Activated CD4-positive, alpha-beta T cell treated with anti-CD3 and anti-CD28 coated beads for 24 hours (primary cell): ENCODE results near the gene HPCA.

ENCODE experiments used
- DNase-seq, 2 donors: peaks; one replicate each; pipeline ENCODE4 v3.0.0-alpha.2; 2020; ENCODE audit warnings: low read depth in 2 of 2

Gene HPCA

DNA sequence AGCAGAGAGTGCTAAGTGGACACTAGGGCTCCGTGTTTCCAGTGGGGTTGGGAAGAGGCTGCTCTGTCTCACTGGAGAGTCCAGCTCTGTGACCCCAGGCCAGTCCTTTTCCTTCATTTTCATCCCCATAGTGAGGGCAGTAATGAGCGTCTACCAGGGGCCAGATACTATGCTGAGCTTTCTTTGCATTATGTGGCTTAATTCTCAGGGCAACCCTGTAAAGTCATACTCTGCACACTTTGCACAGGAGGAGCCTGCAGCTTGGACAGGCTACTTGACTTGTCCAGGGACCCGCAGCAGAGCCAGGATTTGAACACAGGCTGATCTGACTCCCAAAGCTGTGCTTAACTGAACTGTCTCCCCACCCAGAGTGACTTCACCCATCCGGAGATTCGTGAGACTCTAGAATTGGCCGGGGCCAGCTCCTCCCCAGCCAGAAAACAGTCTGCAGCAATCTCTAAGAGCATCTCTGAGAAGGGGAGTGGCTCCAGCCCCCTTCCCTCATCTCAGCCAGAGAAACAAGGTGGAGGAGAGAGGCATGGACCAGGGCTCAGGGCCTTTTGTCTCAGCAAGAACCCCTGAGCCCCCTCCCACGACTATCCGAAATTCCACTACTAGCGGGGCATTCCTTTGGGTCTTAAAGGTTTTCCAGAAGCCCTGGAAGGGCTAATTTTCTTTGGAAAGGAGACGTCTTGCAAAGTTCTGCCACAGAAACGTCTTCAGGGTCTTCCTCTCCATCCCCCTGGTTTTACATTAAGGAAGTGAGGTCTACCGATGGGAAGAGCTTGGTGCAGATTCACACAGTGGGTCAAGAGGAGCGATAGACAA lies 14.7 kb upstream of the HPCA start:
- no peak for DNase-seq

DNA sequence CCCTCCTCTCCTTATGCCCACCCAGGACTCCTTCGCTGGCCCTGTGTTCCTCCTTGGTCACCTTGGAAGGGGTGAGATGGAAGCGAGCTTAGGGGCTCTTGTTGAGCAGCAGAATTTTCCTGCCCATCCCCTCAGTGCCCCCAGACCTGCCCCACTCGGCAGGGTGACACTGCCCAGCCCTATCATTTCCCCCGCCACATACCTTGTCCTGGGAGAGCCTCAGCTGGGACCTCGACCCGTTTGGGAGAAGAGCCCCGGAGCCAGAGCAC lies 14.2 kb upstream of the HPCA start:
- DNase-seq: no peak

GRCh38 chr1:32873484-32873883 lies 12.8 kb upstream of the HPCA start:
- DNase-seq: no peak

GRCh38 chr1:32874860-32875752 lies 11.2 kb upstream of the HPCA start:
- DNase-seq: no peak

DNA sequence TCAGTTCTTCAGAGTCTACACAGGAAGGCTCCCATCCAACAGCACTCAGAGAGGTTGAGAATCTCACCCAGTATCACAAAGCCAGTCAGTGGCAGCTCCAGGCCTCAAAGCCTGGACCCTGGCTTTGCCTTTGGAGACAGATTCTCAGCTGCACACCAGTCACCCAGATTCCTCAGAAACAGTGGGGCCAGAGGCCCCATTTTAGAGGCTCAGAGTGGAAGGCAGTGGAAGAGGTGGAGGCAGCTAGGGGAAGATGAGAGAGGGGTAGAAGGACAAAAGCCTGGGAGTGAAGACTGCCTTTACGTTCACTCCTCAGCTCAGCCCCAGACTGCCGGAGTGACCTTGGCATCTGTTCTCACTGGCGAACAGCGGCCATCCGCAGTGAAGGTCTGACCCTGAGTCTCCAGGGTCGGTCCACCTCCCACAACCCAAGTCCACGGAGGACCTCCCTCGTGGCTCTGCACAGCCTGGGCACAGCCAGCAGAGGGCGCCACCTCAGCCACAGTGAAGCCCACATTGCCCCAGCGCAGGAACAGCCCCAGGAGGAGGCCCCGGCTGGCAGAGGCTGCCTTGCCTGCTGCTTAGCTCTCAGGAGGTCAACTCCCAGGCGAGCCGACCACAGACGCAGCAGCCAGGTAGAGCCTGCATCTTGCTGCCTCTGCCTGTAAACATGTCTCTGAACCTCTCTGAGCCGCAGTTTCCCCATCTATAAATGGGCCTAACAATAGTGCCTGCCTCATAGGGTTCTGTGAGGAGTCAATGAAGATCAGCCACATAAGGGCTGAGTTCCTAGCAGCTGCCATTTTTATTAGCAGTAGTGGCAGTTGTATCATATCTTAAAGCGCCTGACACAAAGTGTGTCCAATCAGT lies 9.7 kb upstream of the HPCA start:
- DNase-seq: peak; percentile 25 to 40

- no peak for DNase-seq
These were observed 8.8 kb upstream of the HPCA start for GRCh38 chr1:32877211-32878110.

DNA sequence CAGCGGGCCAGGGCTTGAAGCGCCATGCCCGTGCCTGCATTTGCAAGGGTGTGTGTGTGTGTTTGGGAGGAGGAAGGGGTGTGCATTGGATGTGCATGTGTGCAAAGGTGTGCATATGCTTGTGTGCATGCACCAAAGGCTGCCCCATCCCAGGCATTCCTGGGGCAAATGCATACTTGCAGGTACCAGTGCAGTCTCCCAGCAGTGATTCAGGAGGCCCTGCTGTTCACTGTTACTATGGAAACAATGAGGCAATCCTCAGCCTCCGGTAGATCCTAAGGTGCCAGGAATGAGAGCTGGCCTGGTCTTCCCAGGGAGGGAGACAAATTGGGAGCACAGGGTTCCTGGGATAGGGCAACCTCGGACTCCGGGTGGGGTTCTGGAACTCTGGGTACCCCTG lies 8.1 kb upstream of the HPCA start:
- no peak for DNase-seq

GRCh38 chr1:32878637-32879041 lies 7.7 kb upstream of the HPCA start:
- no peak for DNase-seq

GRCh38 chr1:32881291-32881690 lies 5.0 kb upstream of the HPCA start:
- DNase-seq: no peak

- DNase-seq: no peak
These were observed 4.1 kb upstream of the HPCA start for GRCh38 chr1:32881871-32882850.

GRCh38 chr1:32883338-32884031 lies 2.8 kb upstream of the HPCA start:
- no peak for DNase-seq

GRCh38 chr1:32884032-32884372 lies 2.3 kb upstream of the HPCA start:
- no peak for DNase-seq

GRCh38 chr1:32884726-32885125 lies 1.6 kb upstream of the HPCA start:
- no peak for DNase-seq

GRCh38 chr1:32885676-32886003 lies 651 bp upstream of the HPCA start:
- DNase-seq: no peak

GRCh38 chr1:32886828-32887414 lies 630 bp downstream of the HPCA start:
- DNase-seq: no peak

GRCh38 chr1:32887623-32888022 lies 1.3 kb downstream of the HPCA start:
- no peak for DNase-seq

- DNase-seq: no peak
These were observed 1.8 kb downstream of the HPCA start for GRCh38 chr1:32888134-32888533.

- no peak for DNase-seq
These were observed 2.6 kb downstream of the HPCA start for GRCh38 chr1:32888677-32889420.
